Thyroid gland (tissue), 4 donors: ENCODE data around the gene CHI3L2. TPM values are rescaled to one million over a fixed set of nuclear protein-coding genes. Genes with fewer than 3 reads are reported as not detected.

Experiments used
- DNase-seq, 2 donors: peaks; one replicate each; pipeline ENCODE4 v3.0.0-alpha.2; 2019
- H3K27ac ChIP-seq, 3 donors: fragments of 200-600 bp; sonication (generic); 1 replicate in 2 of 3; 2 replicates in 1 of 3; pipeline ENCODE4 v1.5.1; 2016 to 2019; ENCODE audit warnings: mild to moderate bottlenecking in 1 of 3, moderate library complexity in 1 of 3
- H3K27me3 ChIP-seq: fragments of 200-600 bp; sonication (generic); one replicate; pipeline ENCODE4 v1.5.1; 2019
- H3K36me3 ChIP-seq, 2 donors: fragments of 200-600 bp; sonication (generic); one replicate each; pipeline ENCODE4 v1.5.1; 2016 to 2019
- H3K4me1 ChIP-seq, 2 donors: fragments of 200-600 bp; sonication (generic); one replicate each; pipeline ENCODE4 v1.5.1; 2017 to 2019
- H3K4me3 ChIP-seq, 3 donors: fragments of 200-600 bp; sonication (generic); replicated peaks in 1 of 3; 1 replicate in 2 of 3; 2 replicates in 1 of 3; pipeline ENCODE4 v1.5.1; 2016; ENCODE audit warnings: mild to moderate bottlenecking in 1 of 3
- H3K9me3 ChIP-seq: fragments of 200-600 bp; sonication (generic); one replicate; pipeline ENCODE4 v1.5.1; 2017
- POLR2A ChIP-seq, 2 donors: fragments of 450-650 bp; IDR thresholded peaks; one replicate each; pipeline ENCODE4 v1.6.1; 2017; ENCODE audit warnings: antibody characterized with exemption in 2 of 2, mild to moderate bottlenecking in 2 of 2, moderate library complexity in 1 of 2
- WGBS, 2 donors: methylation state at CpG; one replicate each; pipeline ENCODE4 v1.1.5; 2017; 5-methylcytosine and 5-hydroxymethylcytosine counted together
- intact Hi-C: fragments of 100-400 bp; cut with DNase I; formaldehyde crosslinking; loops from one replicate; pipeline ENCODE4 v1.15.1; 2023
- total RNA-seq, 4 donors: library from RNA; depleted of rRNA; stranded (reverse); fragments of >200 nt; gene quantifications; one replicate each; pipeline ENCODE4 v1.2.3, GENCODE V29; 2016
- TF ChIP-seq, protein P1 (sequence below), 6 experiments: fragments of 200-600 bp in 3 of 6; fragments of 450-650 bp in 3 of 6; sonication (generic) in 3 of 6; IDR thresholded peaks; one replicate each; pipeline ENCODE4 v1.5.1; 2016 to 2019; ENCODE audit warnings: antibody characterized with exemption in 6 of 6, mild to moderate bottlenecking in 2 of 6, inconsistent platforms in 1 of 6, moderate library complexity in 1 of 6

The CHI3L2 gene
- total RNA-seq, 4 donors from 2014 or later: 4.2 to 25.7 (median 11.8) TPM

DNA sequence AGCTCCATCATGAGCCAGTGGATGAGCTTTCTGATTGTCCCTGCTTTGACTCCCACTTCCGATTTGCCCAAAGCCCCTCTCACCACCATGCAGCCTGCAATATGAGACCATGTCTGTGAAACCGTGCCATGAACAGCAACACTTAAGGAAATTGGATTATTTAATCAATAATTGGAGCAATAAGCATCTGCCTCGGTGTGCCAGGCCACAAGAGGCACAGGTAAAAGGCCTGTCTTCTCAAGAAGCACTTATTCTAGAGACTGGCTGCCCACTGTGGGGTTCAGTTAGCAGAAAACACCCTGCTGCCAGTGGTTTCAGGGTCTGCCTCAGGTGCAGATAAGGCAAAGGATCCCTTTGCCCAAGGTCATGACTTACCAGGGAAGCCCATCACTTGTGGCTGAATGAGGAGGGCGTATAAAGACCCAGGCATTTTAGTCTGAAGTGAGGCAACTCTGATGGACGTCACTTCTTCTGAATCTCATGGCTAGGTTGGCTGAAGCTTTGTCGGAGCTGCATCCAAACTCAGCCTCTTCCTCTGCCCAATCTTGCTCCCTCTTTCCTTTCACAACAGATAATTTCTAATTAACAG, 7.1 kb upstream of the CHI3L2 start:
- TF ChIP-seq, protein P1, sequence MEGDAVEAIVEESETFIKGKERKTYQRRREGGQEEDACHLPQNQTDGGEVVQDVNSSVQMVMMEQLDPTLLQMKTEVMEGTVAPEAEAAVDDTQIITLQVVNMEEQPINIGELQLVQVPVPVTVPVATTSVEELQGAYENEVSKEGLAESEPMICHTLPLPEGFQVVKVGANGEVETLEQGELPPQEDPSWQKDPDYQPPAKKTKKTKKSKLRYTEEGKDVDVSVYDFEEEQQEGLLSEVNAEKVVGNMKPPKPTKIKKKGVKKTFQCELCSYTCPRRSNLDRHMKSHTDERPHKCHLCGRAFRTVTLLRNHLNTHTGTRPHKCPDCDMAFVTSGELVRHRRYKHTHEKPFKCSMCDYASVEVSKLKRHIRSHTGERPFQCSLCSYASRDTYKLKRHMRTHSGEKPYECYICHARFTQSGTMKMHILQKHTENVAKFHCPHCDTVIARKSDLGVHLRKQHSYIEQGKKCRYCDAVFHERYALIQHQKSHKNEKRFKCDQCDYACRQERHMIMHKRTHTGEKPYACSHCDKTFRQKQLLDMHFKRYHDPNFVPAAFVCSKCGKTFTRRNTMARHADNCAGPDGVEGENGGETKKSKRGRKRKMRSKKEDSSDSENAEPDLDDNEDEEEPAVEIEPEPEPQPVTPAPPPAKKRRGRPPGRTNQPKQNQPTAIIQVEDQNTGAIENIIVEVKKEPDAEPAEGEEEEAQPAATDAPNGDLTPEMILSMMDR (IDR thresholded peaks at IDR 0.05): no peak
- TF ChIP-seq POLR2A (IDR thresholded peaks at IDR 0.05): no peak
- 85 to 92% methylated on average over 6 of the region's 6 CpGs for WGBS, 2 donors
- intact Hi-C loops: loop anchor here (5.0 kb wide), 2 partner anchors 112 to 182 kb away; no protein-coding TSS in a partner anchor

GRCh38 chr1:111221276-111221632, 6.3 kb upstream of the CHI3L2 start:
- Histone ChIP-seq H3K36me3 (no peaks in the 10 kb centered on the region), H3K27ac (no peak overlapping the region), H3K27me3 (no peaks in the 10 kb centered on the region), H3K4me3 (no peak overlapping the region), H3K4me1 (peaks cover 16 to 22% of the 10 kb centered on the region in 2 donors), H3K9me3 (no peaks in the 10 kb centered on the region)
- TF ChIP-seq, protein P1 (IDR thresholded peaks at IDR 0.05): no peak
- TF ChIP-seq POLR2A (IDR thresholded peaks at IDR 0.05): no peak
- DNase-seq: no peak
- intact Hi-C loops: loop anchor here (5.0 kb wide), 2 partner anchors 111 to 181 kb away; no protein-coding TSS in a partner anchor
- WGBS, 2 donors: 54 to 64% methylated on average over 2 of the region's 2 CpGs

More for the DNA sequence above, 7.1 kb upstream of the CHI3L2 start:
- no peaks in the 10 kb centered on the region for H3K27me3 ChIP-seq
- DNase-seq: no peak
- no peaks in the 10 kb centered on the region for H3K9me3 ChIP-seq
- no peaks in the 10 kb centered on the region for H3K36me3 ChIP-seq
- H3K4me1 ChIP-seq: peaks cover 11 to 18% of the 10 kb centered on the region in 2 donors
- no peak overlapping the region for H3K27ac ChIP-seq
- no peak overlapping the region for H3K4me3 ChIP-seq

- Histone ChIP-seq H3K4me3 (no peak overlapping the region), H3K9me3 (no peaks in the 10 kb centered on the region), H3K4me1 (peaks cover 21 to 25% of the 10 kb centered on the region in 2 donors), H3K27ac (no peak overlapping the region), H3K27me3 (no peaks in the 10 kb centered on the region), H3K36me3 (no peaks in the 10 kb centered on the region)
- TF ChIP-seq, protein P1 (IDR thresholded peaks at IDR 0.05): no peak
- TF ChIP-seq POLR2A (IDR thresholded peaks at IDR 0.05): no peak
- 71 to 78% methylated on average over 5 of the region's 5 CpGs for WGBS, 2 donors
- DNase-seq: no peak
- intact Hi-C loops: loop anchor here (5.0 kb wide), 2 partner anchors 111 to 181 kb away; no protein-coding TSS in a partner anchor
Observed at GRCh38 chr1:111221633-111222291, 5.8 kb upstream of the CHI3L2 start.

GRCh38 chr1:111222308-111223125, 5.0 kb upstream of the CHI3L2 start:
- no peaks in the 10 kb centered on the region for H3K27me3 ChIP-seq
- peak; percentile 79 to 82 for DNase-seq
- no peaks in the 10 kb centered on the region for H3K9me3 ChIP-seq
- peak overlapping the region in 2 of 3 donors; percentile 15 to 21 for H3K27ac ChIP-seq
- H3K4me3 ChIP-seq: no peak overlapping the region
- 26 to 28% methylated on average over 10 of the region's 10 CpGs for WGBS, 2 donors
- TF ChIP-seq POLR2A (IDR thresholded peaks at IDR 0.05): no peak
- TF ChIP-seq, protein P1 (IDR thresholded peaks at IDR 0.05): peak; percentile 68 to 96 (median 95)
- intact Hi-C loops: loop anchor here (5.0 kb wide), 2 partner anchors 110 to 180 kb away; no protein-coding TSS in a partner anchor
- H3K4me1 ChIP-seq: peaks cover 25 to 32% of the 10 kb centered on the region in 2 donors
- no peaks in the 10 kb centered on the region for H3K36me3 ChIP-seq
